ENCODE data around the gene HBG1. TPM values are rescaled to one million over a fixed set of nuclear protein-coding genes. Genes with fewer than 3 reads are reported as not detected.

HBG1 gene
- polyA plus RNA-seq, 3 donors from 2014 or later, result not detected

DNA sequence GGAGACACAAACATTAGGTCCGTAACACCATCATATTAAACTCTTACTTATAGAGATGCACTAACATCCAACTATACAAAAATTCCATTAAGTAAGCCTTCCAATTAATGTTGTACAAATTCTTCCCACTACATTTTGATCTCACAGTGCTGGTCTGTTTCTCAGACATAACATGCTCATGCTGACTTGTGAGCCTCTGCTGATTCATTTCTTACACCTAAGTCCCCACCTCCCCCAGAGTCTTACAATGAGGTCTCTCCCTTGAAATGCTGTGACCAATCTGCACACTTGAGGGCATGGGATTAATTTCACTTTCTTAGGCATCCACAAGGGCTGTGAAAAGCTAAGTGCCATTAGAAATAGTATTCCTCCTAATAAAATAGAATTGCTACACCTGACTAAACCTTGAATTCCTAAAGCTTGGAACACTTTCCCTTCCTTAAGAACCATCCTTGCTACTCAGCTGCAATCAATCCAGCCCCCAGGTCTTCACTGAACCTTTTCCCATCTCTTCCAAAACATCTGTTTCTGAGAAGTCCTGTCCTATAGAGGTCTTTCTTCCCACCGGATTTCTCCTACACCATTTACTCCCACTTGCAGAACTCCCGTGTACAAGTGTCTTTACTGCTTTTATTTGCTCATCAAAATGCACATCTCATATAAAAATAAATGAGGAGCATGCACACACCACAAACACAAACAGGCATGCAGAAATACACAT is 2.0 kb downstream of the HBG1 start:
- H3K27ac Mint-ChIP-seq, result no peak overlapping the region
- no peak overlapping the region for H3K4me3 Mint-ChIP-seq

DNA sequence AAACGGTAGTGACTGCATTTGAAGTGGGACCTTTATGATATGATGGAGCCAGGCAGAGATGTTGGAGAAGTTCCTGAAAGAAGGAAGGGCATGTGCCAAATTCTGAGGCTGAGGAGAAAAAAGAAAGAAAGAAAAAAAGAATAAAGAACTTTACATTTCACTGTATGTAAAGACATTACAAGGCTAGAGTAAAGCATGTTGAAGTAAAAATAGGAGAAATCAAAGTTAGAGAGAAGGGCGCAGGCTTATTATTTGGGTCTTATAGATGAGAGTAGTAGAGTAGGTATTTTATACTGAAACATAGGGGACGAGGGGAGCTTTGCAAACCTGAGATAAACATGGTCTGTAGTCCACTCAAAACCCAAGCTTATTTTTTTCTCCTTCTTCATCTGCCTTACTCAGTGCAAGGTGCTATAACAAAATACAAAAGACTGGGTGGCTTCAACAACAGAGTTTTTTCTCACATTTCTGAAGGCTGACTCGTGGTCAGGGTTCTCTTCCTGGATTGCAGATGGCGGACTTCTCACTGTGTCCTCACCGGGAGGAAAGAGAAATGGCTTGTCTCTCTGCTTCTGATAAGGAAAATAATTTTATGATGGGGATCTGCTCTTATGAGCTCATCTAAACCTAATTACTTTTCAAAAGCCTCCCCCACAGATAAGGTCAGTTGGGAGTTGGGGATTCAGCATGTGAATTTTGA is 2.7 kb downstream of the HBG1 start:
- no peak for DNase-seq
- Mint-ChIP-seq H3K27ac (no peak overlapping the region), H3K4me1 (no peaks in the 10 kb centered on the region), H3K4me3 (no peak overlapping the region), H3K27me3 (ENCODE audit: low read depth in 3 of 3) (peaks cover 1 to 2% (median 2%) of the 10 kb centered on the region in 3 donors), H3K36me3 (no peaks in the 10 kb centered on the region), H3K9me3 (peaks cover 0 to 2% (median 0%) of the 10 kb centered on the region in 6 donors)

More for the DNA sequence above, 2.0 kb downstream of the HBG1 start:
- Mint-ChIP-seq H3K36me3 (no peaks in the 10 kb centered on the region), H3K4me1 (no peaks in the 10 kb centered on the region), H3K9me3 (peaks cover 0 to under 1% (median 0%) of the 10 kb centered on the region in 6 donors), H3K27me3 (ENCODE audit: low read depth in 3 of 3) (peaks cover 1 to 2% (median 2%) of the 10 kb centered on the region in 3 donors)
- DNase-seq, result no peak

GRCh38 chr11:5245155-5245554 is 4.5 kb downstream of the HBG1 start:
- DNase-seq, result no peak
- Mint-ChIP-seq H3K27ac (no peak overlapping the region), H3K27me3 (ENCODE audit: low read depth in 3 of 3) (peaks cover 2 to 3% (median 2%) of the 10 kb centered on the region in 3 donors), H3K4me3 (no peak overlapping the region), H3K9me3 (peaks cover 0 to 7% (median 0%) of the 10 kb centered on the region in 6 donors), H3K36me3 (no peaks in the 10 kb centered on the region), H3K4me1 (no peaks in the 10 kb centered on the region)

- peaks cover 0 to 7% (median 0%) of the 10 kb centered on the region in 6 donors for H3K9me3 Mint-ChIP-seq
- peaks cover 2 to 3% (median 2%) of the 10 kb centered on the region in 3 donors for H3K27me3 Mint-ChIP-seq (ENCODE audit: low read depth in 3 of 3)
- no peak for DNase-seq
- H3K36me3 Mint-ChIP-seq, result no peaks in the 10 kb centered on the region
- H3K27ac Mint-ChIP-seq, result no peak overlapping the region
- H3K4me3 Mint-ChIP-seq, result no peak overlapping the region
- no peaks in the 10 kb centered on the region for H3K4me1 Mint-ChIP-seq
Observed at GRCh38 chr11:5243816-5244180, 5.9 kb downstream of the HBG1 start.

DNA sequence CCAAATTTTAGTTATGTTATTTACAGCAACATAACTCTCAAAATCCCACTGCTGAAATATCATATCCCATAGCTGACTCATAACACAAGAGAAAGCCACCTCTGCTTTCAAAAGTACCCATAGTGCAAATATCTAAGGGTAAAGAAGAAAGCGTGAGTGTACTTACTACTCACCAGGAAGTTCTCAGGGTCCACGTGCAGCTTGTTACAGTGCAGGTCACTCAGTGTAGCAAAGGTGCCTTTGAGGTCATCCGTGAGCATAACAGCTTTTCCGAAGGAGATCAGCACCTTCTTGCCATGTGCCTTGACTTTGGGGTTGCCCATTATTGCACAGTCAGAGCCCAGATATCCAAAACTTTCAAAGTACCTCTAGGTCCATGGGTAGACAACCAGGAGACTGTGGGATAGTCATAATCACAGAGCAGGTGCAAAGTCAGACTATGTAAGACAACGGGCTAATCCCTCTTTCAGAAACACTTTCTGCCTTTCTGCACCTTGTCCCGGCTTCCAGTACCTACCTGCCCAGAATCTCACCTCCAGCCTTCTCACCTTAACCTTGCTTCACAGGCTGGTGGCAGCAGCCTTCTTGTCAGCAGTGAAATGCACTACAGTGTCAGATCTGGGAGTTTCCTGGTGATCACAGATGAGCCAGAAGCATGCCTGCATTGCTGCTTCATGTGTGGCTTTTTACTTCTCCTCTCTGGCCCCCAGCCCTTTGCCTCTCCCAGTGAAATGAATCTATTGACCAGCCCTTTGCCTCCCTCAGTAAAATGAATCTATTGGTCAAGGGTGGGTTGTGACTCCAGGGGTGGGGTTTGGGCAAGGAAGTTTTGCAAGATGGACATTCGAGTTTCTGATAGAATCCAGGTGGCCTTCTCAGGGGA is 6.5 kb downstream of the HBG1 start:
- no peak for DNase-seq
- no peaks in the 10 kb centered on the region for H3K36me3 Mint-ChIP-seq
- peaks cover 0 to 7% (median 0%) of the 10 kb centered on the region in 6 donors for H3K9me3 Mint-ChIP-seq
- H3K4me1 Mint-ChIP-seq, result no peaks in the 10 kb centered on the region
- H3K4me3 Mint-ChIP-seq, result no peak overlapping the region
- peaks cover 2 to 3% (median 2%) of the 10 kb centered on the region in 3 donors for H3K27me3 Mint-ChIP-seq (ENCODE audit: low read depth in 3 of 3)
- H3K27ac Mint-ChIP-seq, result no peak overlapping the region

DNA sequence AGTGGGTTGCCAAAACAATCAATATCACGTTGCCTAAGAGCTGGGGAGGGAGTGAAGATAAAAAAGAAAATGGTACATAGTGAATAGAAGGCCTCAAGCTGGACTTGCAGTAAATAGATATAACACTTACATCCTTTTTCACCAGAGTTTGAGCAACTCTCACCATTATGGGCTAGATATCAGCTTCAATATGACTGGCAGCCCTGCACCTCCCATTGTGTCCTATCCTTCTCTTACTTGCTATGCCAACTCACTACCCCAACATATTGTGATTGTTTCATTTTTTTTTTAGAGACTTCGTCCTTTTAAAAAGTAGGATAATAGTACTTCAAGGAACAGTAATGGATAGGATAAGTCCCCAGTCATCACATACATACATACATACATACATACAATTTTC is 7.4 kb downstream of the HBG1 start:
- Mint-ChIP-seq H3K36me3 (no peaks in the 10 kb centered on the region), H3K27me3 (ENCODE audit: low read depth in 3 of 3) (peaks cover 0 to 4% (median 2%) of the 10 kb centered on the region in 3 donors), H3K4me3 (no peak overlapping the region), H3K27ac (no peak overlapping the region), H3K4me1 (no peaks in the 10 kb centered on the region), H3K9me3 (peaks cover 0 to 7% (median 0%) of the 10 kb centered on the region in 6 donors)
- DNase-seq, result no peak

DNA sequence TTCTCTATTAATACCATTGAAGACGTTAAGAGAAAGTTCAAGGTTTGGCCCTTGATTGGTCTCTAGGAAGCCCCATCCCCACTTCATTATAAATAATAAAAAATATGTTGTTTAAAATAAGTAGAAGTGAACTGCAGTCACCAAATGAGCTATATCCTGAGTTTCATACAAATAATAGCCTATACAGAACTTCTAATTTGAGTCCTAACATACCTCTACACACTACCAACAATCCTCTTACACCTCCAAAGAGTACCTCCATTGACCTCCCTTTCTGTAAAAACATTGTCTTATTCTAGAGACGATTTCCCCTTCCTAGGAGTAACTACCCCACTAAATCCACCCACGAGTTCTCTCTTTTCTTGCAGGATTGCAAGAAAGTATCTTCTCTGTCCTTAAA is 8.2 kb downstream of the HBG1 start:
- Mint-ChIP-seq H3K27ac (no peak overlapping the region), H3K27me3 (ENCODE audit: low read depth in 3 of 3) (peaks cover 0 to 3% (median 2%) of the 10 kb centered on the region in 3 donors), H3K36me3 (no peaks in the 10 kb centered on the region), H3K4me1 (no peaks in the 10 kb centered on the region), H3K9me3 (peaks cover 0 to 7% (median 0%) of the 10 kb centered on the region in 6 donors), H3K4me3 (no peak overlapping the region)
- no peak for DNase-seq

GRCh38 chr11:5240458-5240857 is 9.2 kb downstream of the HBG1 start:
- H3K36me3 Mint-ChIP-seq, result no peaks in the 10 kb centered on the region
- H3K4me1 Mint-ChIP-seq, result no peaks in the 10 kb centered on the region
- H3K27ac Mint-ChIP-seq, result no peak overlapping the region
- peaks cover 0 to 3% (median under 1%) of the 10 kb centered on the region in 3 donors for H3K27me3 Mint-ChIP-seq (ENCODE audit: low read depth in 3 of 3)
- DNase-seq, result no peak
- peaks cover 0 to 7% (median 0%) of the 10 kb centered on the region in 6 donors for H3K9me3 Mint-ChIP-seq
- H3K4me3 Mint-ChIP-seq, result no peak overlapping the region

DNA sequence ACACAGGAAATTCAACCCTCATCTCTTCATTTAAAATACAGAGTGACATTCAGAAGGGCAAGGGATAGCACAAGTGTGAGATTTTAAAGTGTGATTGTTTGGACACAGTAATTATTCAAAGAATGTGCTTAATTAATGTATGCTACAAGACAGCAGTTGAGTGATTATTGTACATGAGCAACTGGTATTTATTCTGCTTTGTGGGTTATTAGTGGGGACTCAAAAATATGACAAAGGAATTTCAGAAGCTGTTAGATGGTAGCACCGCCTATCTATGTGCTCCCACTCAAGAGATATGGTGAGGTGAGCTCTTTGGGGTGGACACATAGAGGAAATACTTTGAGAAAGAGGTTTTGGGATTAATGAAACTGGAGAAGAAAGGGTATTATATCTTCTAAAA is 9.6 kb downstream of the HBG1 start:
- H3K4me3 Mint-ChIP-seq, result no peak overlapping the region
- H3K36me3 Mint-ChIP-seq, result no peaks in the 10 kb centered on the region
- no peaks in the 10 kb centered on the region for H3K4me1 Mint-ChIP-seq
- H3K27me3 Mint-ChIP-seq (ENCODE audit: low read depth in 3 of 3), result peaks cover 0 to 3% (median 0%) of the 10 kb centered on the region in 3 donors
- DNase-seq, result no peak
- H3K9me3 Mint-ChIP-seq, result peaks cover 0 to 7% (median 0%) of the 10 kb centered on the region in 6 donors
- H3K27ac Mint-ChIP-seq, result no peak overlapping the region

GRCh38 chr11:5239046-5239445 is 10.6 kb downstream of the HBG1 start:
- Mint-ChIP-seq H3K4me1 (peaks cover 0 to 1% of the 10 kb centered on the region in 2 donors), H3K36me3 (no peaks in the 10 kb centered on the region), H3K27me3 (ENCODE audit: low read depth in 3 of 3) (peaks cover 0 to 3% (median 0%) of the 10 kb centered on the region in 3 donors), H3K9me3 (peaks cover 0 to 7% (median 0%) of the 10 kb centered on the region in 6 donors), H3K27ac (no peak overlapping the region), H3K4me3 (no peak overlapping the region)
- no peak for DNase-seq

DNA sequence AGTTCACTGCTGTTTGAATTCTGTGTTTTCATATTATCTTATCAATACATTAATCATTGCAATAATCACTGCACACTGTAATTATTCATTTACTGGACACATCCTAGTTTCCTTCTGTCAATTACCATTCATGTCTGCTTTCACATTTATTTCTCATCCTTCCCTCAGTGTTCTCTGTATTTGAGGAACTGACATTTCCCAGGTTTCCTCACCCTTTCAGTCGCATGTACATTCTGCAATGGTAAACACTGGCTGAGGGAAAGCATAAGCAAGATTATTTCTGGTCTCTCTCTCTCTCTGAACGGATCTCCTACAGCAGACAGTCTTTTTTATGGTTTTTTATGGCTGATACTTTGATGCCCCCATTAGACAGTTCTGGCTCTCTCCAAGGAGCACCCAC is 11.2 kb downstream of the HBG1 start:
- Mint-ChIP-seq H3K4me3 (no peak overlapping the region), H3K27me3 (ENCODE audit: low read depth in 3 of 3) (peaks cover 0 to 3% (median 0%) of the 10 kb centered on the region in 3 donors), H3K9me3 (peaks cover 0 to 7% (median 0%) of the 10 kb centered on the region in 6 donors), H3K27ac (no peak overlapping the region), H3K36me3 (no peaks in the 10 kb centered on the region), H3K4me1 (peaks cover 0 to 1% of the 10 kb centered on the region in 2 donors)
- no peak for DNase-seq

DNA sequence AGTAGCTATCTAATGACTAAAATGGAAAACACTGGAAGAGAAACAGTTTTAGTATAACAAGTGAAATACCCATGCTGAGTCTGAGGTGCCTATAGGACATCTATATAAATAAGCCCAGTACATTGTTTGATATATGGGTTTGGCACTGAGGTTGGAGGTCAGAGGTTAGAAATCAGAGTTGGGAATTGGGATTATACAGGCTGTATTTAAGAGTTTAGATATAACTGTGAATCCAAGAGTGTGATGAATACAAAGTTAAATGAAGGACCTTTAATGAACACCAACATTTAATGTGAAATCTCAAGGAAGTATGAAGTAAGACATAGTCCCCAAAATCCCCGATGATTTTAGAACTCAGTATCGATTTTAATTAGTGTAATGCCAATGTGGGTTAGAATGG is 12.2 kb downstream of the HBG1 start:
- Mint-ChIP-seq H3K4me1 (peaks cover 0 to 1% of the 10 kb centered on the region in 2 donors), H3K27ac (no peak overlapping the region), H3K36me3 (no peaks in the 10 kb centered on the region), H3K4me3 (no peak overlapping the region), H3K27me3 (ENCODE audit: low read depth in 3 of 3) (peaks cover 0 to 3% (median 0%) of the 10 kb centered on the region in 3 donors), H3K9me3 (peaks cover 0 to 6% (median 0%) of the 10 kb centered on the region in 6 donors)
- DNase-seq, result no peak

DNA sequence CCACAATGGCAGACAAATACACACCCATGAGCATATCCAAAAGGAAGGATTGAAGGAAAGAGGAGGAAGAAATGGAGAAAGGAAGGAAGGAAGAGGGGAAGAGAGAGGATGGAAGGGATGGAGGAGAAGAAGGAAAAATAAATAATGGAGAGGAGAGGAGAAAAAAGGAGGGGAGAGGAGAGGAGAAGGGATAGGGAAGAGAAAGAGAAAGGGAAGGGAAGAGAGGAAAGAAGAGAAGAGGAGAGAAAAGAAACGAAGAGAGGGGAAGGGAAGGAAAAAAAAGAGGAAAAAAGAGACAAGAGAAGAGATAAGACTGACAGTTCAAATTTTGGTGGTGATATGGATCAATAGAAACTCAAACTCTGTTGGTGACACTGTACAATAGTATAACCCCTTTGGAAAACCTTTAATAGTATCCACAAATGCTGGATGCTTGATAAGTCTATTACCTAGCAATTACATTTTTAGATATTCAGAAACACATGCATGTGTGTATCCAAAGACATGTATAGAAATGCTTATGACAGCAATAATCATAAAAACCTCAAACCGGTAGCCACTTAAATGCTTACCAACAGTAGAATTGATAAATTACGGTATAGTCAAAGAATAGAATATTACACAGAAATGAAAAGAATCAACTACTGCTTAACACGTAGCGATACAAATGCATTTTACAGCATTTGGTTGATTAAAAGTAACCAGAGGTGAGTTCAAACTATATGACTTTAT is 14.1 kb downstream of the HBG1 start:
- Mint-ChIP-seq H3K4me1 (peaks cover 0 to 1% of the 10 kb centered on the region in 2 donors), H3K27ac (no peak overlapping the region), H3K9me3 (peaks cover 0 to under 1% (median 0%) of the 10 kb centered on the region in 6 donors), H3K4me3 (no peak overlapping the region), H3K36me3 (no peaks in the 10 kb centered on the region), H3K27me3 (ENCODE audit: low read depth in 3 of 3) (peaks cover 0 to 1% (median 0%) of the 10 kb centered on the region in 3 donors)
- DNase-seq, result no peak

Data from immature natural killer cell (primary cell).